GM12878 (cell line): ENCODE data around the gene MOK.

Experiments used
- CTCF ChIP-seq, 3 experiments: IDR thresholded peaks in 2 of 3; conservative IDR thresholded peaks in 1 of 3; 2 replicates each; pipeline ENCODE4 v1.5.1; 2011; ENCODE audit warnings: low read depth in 3 of 3, low read length in 3 of 3, mild to moderate bottlenecking in 3 of 3, control low read depth in 2 of 3, moderate library complexity in 2 of 3, inconsistent platforms in 1 of 3, mixed read lengths in 1 of 3; ENCODE audit not compliant: control insufficient read depth in 2 of 3, insufficient read depth in 1 of 3; ENCODE audit errors: extremely low read depth in 1 of 3
- E2F4 ChIP-seq: IDR thresholded peaks from 2 replicates; pipeline ENCODE4 v1.6.1; 2012; ENCODE audit warnings: low read depth, low read length, improper control_type of control experiment
- FOS ChIP-seq: IDR thresholded peaks from 3 replicates; pipeline ENCODE4 v1.6.1; 2011; ENCODE audit warnings: borderline replicate concordance; ENCODE audit not compliant: insufficient read length; ENCODE audit errors: extremely low read depth
- FOXM1 ChIP-seq: IDR thresholded peaks from 2 replicates; pipeline ENCODE4 v1.6.1; 2012; ENCODE audit warnings: low read depth, mild to moderate bottlenecking, inconsistent platforms, low read length, moderate library complexity
- HCFC1 ChIP-seq: fragments of 150-350 bp; IDR thresholded peaks from 2 replicates; pipeline ENCODE4 v1.6.1; 2014; ENCODE audit warnings: low read length
- JUNB ChIP-seq: IDR thresholded peaks from 2 replicates; pipeline ENCODE4 v1.6.1; 2016; ENCODE audit warnings: antibody characterized with exemption, mild to moderate bottlenecking
- RB1 ChIP-seq: fragments of 450-650 bp; formaldehyde crosslinking; IDR thresholded peaks from 2 replicates; pipeline ENCODE4 v1.6.1; 2017; ENCODE audit warnings: mild to moderate bottlenecking, borderline replicate concordance
- RFX5 ChIP-seq: IDR thresholded peaks from 2 replicates; pipeline ENCODE4 v1.6.1; 2011; ENCODE audit warnings: low read depth, low read length, improper control_type of control experiment
- SIN3A ChIP-seq: IDR thresholded peaks from 2 replicates; pipeline ENCODE4 v1.6.1; 2012; ENCODE audit warnings: low read depth, low read length, improper control_type of control experiment
- SMAD1 ChIP-seq: fragments of 450-650 bp; IDR thresholded peaks from 2 replicates; pipeline ENCODE4 v1.6.1; 2018; ENCODE audit warnings: mild to moderate bottlenecking, low read depth; ENCODE audit not compliant: partially characterized antibody
- TAF1 ChIP-seq: IDR thresholded peaks from 2 replicates; pipeline ENCODE4 v1.6.1; 2011; ENCODE audit warnings: mild to moderate bottlenecking, low read depth, low read length, borderline replicate concordance
- ZNF622 ChIP-seq: fragments of 450-650 bp; IDR thresholded peaks from 2 replicates; pipeline ENCODE4 v1.6.1; 2017; ENCODE audit warnings: mild to moderate bottlenecking, inconsistent platforms
- TF ChIP-seq, protein P1 (sequence below): fragments of 450-650 bp; IDR thresholded peaks from 2 replicates; pipeline ENCODE4 v1.6.1; 2017; ENCODE audit warnings: mild to moderate bottlenecking

DNA sequence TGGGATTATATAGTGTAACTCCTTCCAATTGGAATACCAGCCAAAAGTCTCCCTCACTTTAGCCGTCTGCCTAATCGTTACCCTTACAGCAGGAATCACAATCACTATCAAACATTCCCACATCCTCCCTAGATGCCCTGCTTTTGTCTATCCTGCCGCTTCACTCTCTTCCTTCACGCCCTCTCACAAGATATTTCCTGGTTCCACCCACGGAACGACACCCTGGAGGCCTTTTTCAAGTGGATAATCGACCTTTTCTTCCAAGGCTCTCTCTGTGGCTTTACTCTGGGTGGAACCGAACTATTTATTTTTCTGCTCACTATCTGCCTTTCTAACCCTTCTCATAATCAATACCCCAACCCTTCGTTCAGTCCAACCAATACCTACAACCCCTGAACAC, 58.9 kb downstream of the MOK start:
- TF ChIP-seq TAF1 (no peak), RB1 (no peak), FOS (no peak), CTCF (IDR thresholded peaks at IDR 0.05 in 2 of 3, conservative IDR thresholded peaks at IDR 0.05 in 1 of 3; ENCODE audit: control insufficient read depth in 2 of 3, extremely low read depth in 1 of 3, insufficient read depth in 1 of 3, low read depth in 3 of 3, low read length in 3 of 3) (no peak), SMAD1 (no peak), SIN3A (no peak), RFX5 (no peak), FOXM1 (no peak), JUNB (no peak), HCFC1 (no peak), E2F4 (no peak), ZNF622 (no peak)
- TF ChIP-seq, protein P1, sequence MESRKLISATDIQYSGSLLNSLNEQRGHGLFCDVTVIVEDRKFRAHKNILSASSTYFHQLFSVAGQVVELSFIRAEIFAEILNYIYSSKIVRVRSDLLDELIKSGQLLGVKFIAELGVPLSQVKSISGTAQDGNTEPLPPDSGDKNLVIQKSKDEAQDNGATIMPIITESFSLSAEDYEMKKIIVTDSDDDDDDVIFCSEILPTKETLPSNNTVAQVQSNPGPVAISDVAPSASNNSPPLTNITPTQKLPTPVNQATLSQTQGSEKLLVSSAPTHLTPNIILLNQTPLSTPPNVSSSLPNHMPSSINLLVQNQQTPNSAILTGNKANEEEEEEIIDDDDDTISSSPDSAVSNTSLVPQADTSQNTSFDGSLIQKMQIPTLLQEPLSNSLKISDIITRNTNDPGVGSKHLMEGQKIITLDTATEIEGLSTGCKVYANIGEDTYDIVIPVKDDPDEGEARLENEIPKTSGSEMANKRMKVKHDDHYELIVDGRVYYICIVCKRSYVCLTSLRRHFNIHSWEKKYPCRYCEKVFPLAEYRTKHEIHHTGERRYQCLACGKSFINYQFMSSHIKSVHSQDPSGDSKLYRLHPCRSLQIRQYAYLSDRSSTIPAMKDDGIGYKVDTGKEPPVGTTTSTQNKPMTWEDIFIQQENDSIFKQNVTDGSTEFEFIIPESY = no peak
